Pancreas (tissue), 10 donors: ENCODE measurements around the gene UGT2B15. TPM values are rescaled to one million over a fixed set of nuclear protein-coding genes. Genes with fewer than 3 reads are reported as not detected.
"Not testable (repeated sequence)": the region's sequence is repeated elsewhere in the genome, so short reads cannot be mapped to it uniquely, and the experiment has no call there.

Source experiments
- ATAC-seq, 4 donors: fragments of 200-7000 bp; cut with Tn5 transposase; one replicate each; pipeline versions ENCODE4 v1.8.0 to v1.9.1; 2020; ENCODE audit warnings: mild to moderate bottlenecking in 4 of 4, moderate library complexity in 4 of 4
- DNase-seq, 6 donors: peaks; one replicate each; pipeline ENCODE4 v3.0.0-alpha.2; 2020
- FAIRE-seq: peaks from 2 replicates; lab custom pipeline; 2012; peaks lifted over from hg19 to GRCh38; lab: Jason Lieb, UNC
- H3K27ac ChIP-seq, 4 donors: fragments of 200-600 bp; sonication (generic); 1 replicate in 3 of 4; 2 replicates in 1 of 4; pipeline versions ENCODE4 v1.5.0 to v1.8.0; 2020
- H3K27me3 ChIP-seq, 4 donors: fragments of 200-600 bp; one replicate each; pipeline ENCODE4 v1.8.0; 2021
- H3K36me3 ChIP-seq, 3 donors: fragments of 200-600 bp; sonication (generic) in 1 of 3; one replicate each; pipeline versions ENCODE4 v1.5.0 to v1.8.0; 2020 to 2021
- H3K4me1 ChIP-seq, 3 donors: fragments of 200-600 bp; one replicate each; pipeline ENCODE4 v1.8.0; 2021
- H3K4me3 ChIP-seq, 4 donors: fragments of 200-600 bp; sonication (generic) in 2 of 4; one replicate each; pipeline versions ENCODE4 v1.5.0 to v1.8.0; 2020 to 2021
- H3K9me3 ChIP-seq, 4 donors: fragments of 200-600 bp; one replicate each; pipeline ENCODE4 v1.8.0; 2021
- WGBS, 2 donors: extraction: QIAGEN DNeasy Blood & Tissue Kit; methylation state at CpG; one replicate each; pipeline ENCODE4 v1.1.7; 2013; 5-methylcytosine and 5-hydroxymethylcytosine counted together
- intact Hi-C, 3 donors: fragments of 100-400 bp; cut with DNase I; formaldehyde crosslinking; loops; one replicate each; pipeline versions ENCODE4 v1.11.1 to v1.14.2; 2022
- polyA plus RNA-seq, 2 donors: library from polyadenylated mRNA; stranded (reverse); fragments of 200-250 nt; gene quantifications; one replicate each; pipeline ENCODE4 v1.2.3, GENCODE V29; 2013
- total RNA-seq, 6 donors: library from RNA; stranded (reverse); fragmentation: NEBNext Ultra II Directional in 4 of 6; extraction: Animal tissue kit (Norgen Biotek cat#: 25700) in 4 of 6; gene quantifications; one replicate each; pipeline versions ENCODE4 v1.2.1 to v1.2.4, GENCODE V29; 2021 to 2023
- TF ChIP-seq, protein P1 (sequence below), 4 donors: fragments of 200-600 bp; sonication (generic) in 3 of 4; IDR thresholded peaks; one replicate each; pipeline versions ENCODE4 v1.5.0 to v1.8.0; 2021; ENCODE audit warnings: antibody characterized with exemption in 4 of 4
- donor health status: healthy with polysubstance abuse.
- donor health status: DM: no; HTN: no; CAD: no; lungs with moderate emphysema.
- donor health status: DM: no; HTN: no; CAD: no.
- donor health status: control.
- donor health status: control.
- donor health status: Bipolar disorder and iron deficiency.
- donor health status: DM: yes; HTN: yes; CAD: no.
- donor health status: DM: no; HTN: no; CAD: no.
- donor health status: DM: no; HTN: no; CAD: no.
- donor health status: DM: yes; HTN: yes; CAD: no.

The UGT2B15 gene
- 10 to 100 TPM in 4 of 6 donors, 1 to 10 TPM in 2; 6.0 to 55.5 (median 18.6) TPM for total RNA-seq
- 10 to 100 TPM in 1 of 2 donors, 1 to 10 TPM in 1; 4.1 to 40.6 TPM for polyA plus RNA-seq

DNA sequence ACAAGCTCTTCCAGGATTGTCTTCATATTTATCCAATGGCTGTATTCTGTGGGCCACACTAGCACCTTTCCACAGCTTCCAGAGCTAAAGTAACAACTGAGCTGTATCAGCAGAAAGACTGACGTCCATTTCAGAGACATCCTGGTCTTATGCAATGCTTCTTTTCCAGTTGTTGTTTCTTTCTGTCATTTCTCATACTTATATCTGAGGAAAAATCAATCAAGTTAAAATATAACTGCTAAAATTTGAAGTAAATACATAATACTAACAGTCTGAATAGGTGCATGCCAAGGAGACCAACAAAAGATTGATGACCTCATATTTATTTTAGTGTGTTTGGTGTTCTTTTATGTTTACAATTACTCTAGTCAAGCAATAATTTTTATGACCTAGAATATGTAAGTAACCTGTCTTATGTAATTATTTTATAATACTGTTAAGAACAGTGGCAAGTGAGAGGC, at the start of gene UGT2B15:
Gene UGT2B15 (minus strand): TSS at position 174 of the 461 bp plus-strand sequence. CDS start 34 bp downstream, at position 140.
- Histone ChIP-seq H3K4me3 (peak within 1 kb of the TSS in 1 of 4 donors; percentile 9), H3K27ac (peak within 1 kb of the TSS in 2 of 4 donors; percentile 24 to 52)
- H3K27me3 ChIP-seq, H3K4me1 ChIP-seq, H3K36me3 ChIP-seq, H3K9me3 ChIP-seq, intact Hi-C loops, DNase-seq: not testable (repeated sequence)
- 8 to 9% methylated on average over 1 of the region's 1 CpG for WGBS, 2 donors
- peak; percentile 96 for FAIRE-seq
- ATAC-seq: peak; percentile 81 to 88 (median 85)

DNA sequence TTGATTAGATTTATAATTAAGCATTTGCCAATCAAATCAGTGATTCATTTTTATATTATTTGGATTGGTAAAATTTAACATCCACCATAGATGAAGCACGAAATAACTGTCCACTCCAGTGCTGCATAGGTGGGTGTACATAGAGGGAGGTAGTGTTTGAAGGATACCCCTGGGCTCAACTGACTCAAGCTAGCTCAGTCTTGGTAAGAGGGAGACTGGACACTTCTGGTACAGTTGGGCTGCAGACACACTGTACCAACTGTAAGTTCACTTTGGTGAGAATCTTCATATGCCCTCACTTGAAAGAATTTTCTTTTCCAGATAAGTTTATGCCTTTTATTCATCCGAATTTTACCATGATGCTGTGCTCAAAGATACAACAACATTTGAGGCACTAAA, 48.6 kb upstream of the UGT2B15 start:
- TF ChIP-seq, protein P1, sequence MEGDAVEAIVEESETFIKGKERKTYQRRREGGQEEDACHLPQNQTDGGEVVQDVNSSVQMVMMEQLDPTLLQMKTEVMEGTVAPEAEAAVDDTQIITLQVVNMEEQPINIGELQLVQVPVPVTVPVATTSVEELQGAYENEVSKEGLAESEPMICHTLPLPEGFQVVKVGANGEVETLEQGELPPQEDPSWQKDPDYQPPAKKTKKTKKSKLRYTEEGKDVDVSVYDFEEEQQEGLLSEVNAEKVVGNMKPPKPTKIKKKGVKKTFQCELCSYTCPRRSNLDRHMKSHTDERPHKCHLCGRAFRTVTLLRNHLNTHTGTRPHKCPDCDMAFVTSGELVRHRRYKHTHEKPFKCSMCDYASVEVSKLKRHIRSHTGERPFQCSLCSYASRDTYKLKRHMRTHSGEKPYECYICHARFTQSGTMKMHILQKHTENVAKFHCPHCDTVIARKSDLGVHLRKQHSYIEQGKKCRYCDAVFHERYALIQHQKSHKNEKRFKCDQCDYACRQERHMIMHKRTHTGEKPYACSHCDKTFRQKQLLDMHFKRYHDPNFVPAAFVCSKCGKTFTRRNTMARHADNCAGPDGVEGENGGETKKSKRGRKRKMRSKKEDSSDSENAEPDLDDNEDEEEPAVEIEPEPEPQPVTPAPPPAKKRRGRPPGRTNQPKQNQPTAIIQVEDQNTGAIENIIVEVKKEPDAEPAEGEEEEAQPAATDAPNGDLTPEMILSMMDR (IDR thresholded peaks at IDR 0.05): no peak
- ATAC-seq: peak in 2 of 4 donors; percentile 15 to 26
- H3K9me3 ChIP-seq: no peaks in the 10 kb centered on the region
- no peak overlapping the region for H3K4me3 ChIP-seq
- H3K27ac ChIP-seq: peak overlapping the region in 1 of 4 donors; percentile 42
- FAIRE-seq: no peak
- 80 to 85% methylated on average over 2 of the region's 2 CpGs for WGBS, 2 donors
- H3K27me3 ChIP-seq: no peaks in the 10 kb centered on the region
- peaks cover 4 to 22% (median 20%) of the 10 kb centered on the region in 3 donors for H3K4me1 ChIP-seq
- intact Hi-C loops: no loop called here
- H3K36me3 ChIP-seq: no peaks in the 10 kb centered on the region
- DNase-seq: no peak

DNA sequence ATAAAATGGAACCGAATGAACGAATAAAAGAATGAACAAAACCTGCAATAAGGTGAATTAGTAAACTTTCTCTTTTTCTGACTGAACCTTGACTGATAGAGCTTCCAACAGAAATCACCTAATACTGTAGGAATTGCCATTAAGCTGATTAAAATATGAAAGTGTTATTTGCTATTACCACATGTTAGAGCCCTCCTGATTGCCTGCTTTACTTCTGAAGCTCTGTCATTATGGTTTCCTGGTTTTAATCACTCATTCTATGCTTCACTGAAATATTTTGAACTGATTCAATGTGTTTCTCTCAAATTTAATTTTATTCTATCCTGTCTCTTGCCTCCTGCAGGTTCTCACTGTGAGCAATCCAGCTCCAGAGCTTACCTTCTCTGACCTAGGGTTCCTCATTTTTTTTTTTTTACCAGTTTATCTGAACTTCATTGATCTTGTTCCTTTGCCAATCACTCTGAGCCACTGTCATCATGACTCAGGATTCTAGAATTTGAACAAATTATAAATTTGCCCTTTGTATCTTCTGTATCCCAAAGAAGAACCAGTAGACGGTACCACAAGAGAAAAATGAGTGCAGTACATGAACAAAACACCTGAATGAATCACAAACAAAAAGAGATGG, 48.1 kb upstream of the UGT2B15 start:
- TF ChIP-seq, protein P1 (IDR thresholded peaks at IDR 0.05): no peak
- no peaks in the 10 kb centered on the region for H3K9me3 ChIP-seq
- H3K4me3 ChIP-seq: no peak overlapping the region
- no peak for DNase-seq
- H3K36me3 ChIP-seq: no peaks in the 10 kb centered on the region
- no peak for FAIRE-seq
- peak in 3 of 4 donors; percentile 40 to 61 (median 48) for ATAC-seq
- intact Hi-C loops: no loop called here
- WGBS, 2 donors: 57 to 64% methylated on average over 3 of the region's 3 CpGs
- H3K4me1 ChIP-seq: peaks cover 4 to 22% (median 20%) of the 10 kb centered on the region in 3 donors
- H3K27ac ChIP-seq: peak overlapping the region in 2 of 4 donors; percentile 9 to 42
- H3K27me3 ChIP-seq: no peaks in the 10 kb centered on the region

DNA sequence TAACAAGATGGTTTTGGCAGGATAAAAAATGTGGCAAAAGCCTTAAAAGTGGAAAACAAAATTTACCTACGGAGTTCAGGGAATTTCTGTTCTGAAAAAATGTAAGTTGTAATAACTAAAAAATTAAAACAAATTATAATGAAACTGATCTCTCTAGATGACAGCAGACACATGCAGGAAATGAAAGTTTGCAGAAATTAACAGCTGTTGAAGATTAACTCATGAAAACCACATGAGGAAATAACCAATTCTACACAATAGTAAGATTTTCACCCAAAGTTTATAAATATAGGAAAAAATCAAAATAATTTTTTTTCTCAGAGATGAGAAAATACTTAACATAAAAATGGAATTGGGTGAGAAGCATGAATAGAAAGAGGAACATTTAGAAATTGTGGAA, 47.5 kb upstream of the UGT2B15 start:
- Histone ChIP-seq H3K9me3 (no peaks in the 10 kb centered on the region), H3K36me3 (no peaks in the 10 kb centered on the region), H3K27ac (peak overlapping the region in 2 of 4 donors; percentile 9 to 42), H3K4me3 (no peak overlapping the region), H3K4me1 (peaks cover 4 to 22% (median 20%) of the 10 kb centered on the region in 3 donors), H3K27me3 (no peaks in the 10 kb centered on the region)
- DNase-seq (no peak), FAIRE-seq (peak; percentile 17), ATAC-seq (no peak)
- TF ChIP-seq, protein P1 (IDR thresholded peaks at IDR 0.05): no peak
- 61 to 70% methylated on average over 1 of the region's 1 CpG for WGBS, 2 donors
- intact Hi-C loops: no loop called here

DNA sequence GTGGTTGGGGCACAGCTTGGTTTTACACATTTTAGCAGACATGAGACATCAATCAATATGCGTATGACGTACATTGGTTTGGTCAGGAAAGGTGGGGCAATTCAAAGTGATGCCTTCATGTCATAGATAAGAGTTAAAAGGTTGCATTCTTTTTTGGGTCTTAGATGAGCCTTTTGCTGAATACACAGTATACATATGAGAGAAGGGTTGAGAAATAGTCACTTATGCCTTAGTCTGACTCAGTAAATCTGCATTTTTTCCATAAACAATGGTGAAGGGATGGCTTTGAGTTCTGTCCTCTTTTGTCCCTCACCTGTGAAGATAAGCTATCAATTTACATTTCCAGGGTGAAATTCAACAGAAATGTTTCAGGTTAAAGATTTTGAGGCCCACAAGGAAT, 43.9 kb upstream of the UGT2B15 start:
- FAIRE-seq (no peak), DNase-seq (no peak), ATAC-seq (no peak)
- intact Hi-C loops: no loop called here
- TF ChIP-seq, protein P1 (IDR thresholded peaks at IDR 0.05): no peak
- H3K36me3 ChIP-seq: no peaks in the 10 kb centered on the region
- no peak overlapping the region for H3K27ac ChIP-seq
- no peak overlapping the region for H3K4me3 ChIP-seq
- peaks cover 4 to 15% (median 14%) of the 10 kb centered on the region in 3 donors for H3K4me1 ChIP-seq
- no peaks in the 10 kb centered on the region for H3K27me3 ChIP-seq
- WGBS, 2 donors: 66 to 88% methylated on average over 2 of the region's 2 CpGs
- no peaks in the 10 kb centered on the region for H3K9me3 ChIP-seq
